ENCODE data around the gene EEF1AKMT1.
A peak's percentile ranks its signal among the peaks of the same experiment; 100 is the strongest.

The EEF1AKMT1 gene

GRCh38 chr13:20708216-20708615, 65.5 kb downstream of the EEF1AKMT1 start:
- Histone ChIP-seq H3K4me1 (ENCODE audit: control insufficient read depth in 1 of 2, insufficient read depth in 2 of 2, low read length in 2 of 2) (peaks cover 0 to 7% of the 10 kb centered on the region in 2 experiments), H3K4me2 (ENCODE audit: low read length) (no peak overlapping the region), H3K23ac (ENCODE audit: low read length) (no peak overlapping the region), H3K4me3 (ENCODE audit: low read depth, low read length) (no peak overlapping the region), H3K79me1 (ENCODE audit: low read length) (peaks cover 2% of the 10 kb centered on the region), H2AFZ (ENCODE audit: insufficient read depth, low read length, poor library complexity) (no peak overlapping the region), H3K9ac (ENCODE audit: low read length) (no peak overlapping the region), H3K27me3 (ENCODE audit: insufficient read depth, low read length) (no peaks in the 10 kb centered on the region), H2AK5ac (ENCODE audit: low read length) (no peak overlapping the region), H4K8ac (ENCODE audit: low read depth, low read length) (no peak overlapping the region), H3K9me3 (ENCODE audit: insufficient read depth, low read depth, low read length) (no peaks in the 10 kb centered on the region), H2BK120ac (ENCODE audit: insufficient read depth, low read length, poor library complexity) (no peak overlapping the region), H3K79me2 (ENCODE audit: control insufficient read depth, insufficient read depth, low read length, poor library complexity) (peaks cover 2% of the 10 kb centered on the region), H3K36me3 (ENCODE audit: control insufficient read depth in 1 of 2, insufficient read depth in 2 of 2, low read length in 2 of 2) (no peaks in the 10 kb centered on the region), H2BK12ac (ENCODE audit: low read length) (no peak overlapping the region), H3K18ac (ENCODE audit: low read length) (no peak overlapping the region), H3K14ac (ENCODE audit: low read length) (no peak overlapping the region), H4K12ac (ENCODE audit: low read depth, low read length) (no peak overlapping the region), H4K91ac (ENCODE audit: low read depth, low read length) (no peak overlapping the region), H3K4ac (ENCODE audit: low read depth, low read length) (no peak overlapping the region), H3K27ac (ENCODE audit: low read depth, low read length) (no peak overlapping the region), H2BK5ac (ENCODE audit: low read depth, low read length, poor library complexity) (no peak overlapping the region)
- DNase-seq, result no peak
- no CpG with 5 or more reads among the region's 2 CpGs for WGBS (ENCODE audit: extremely low coverage, insufficient coverage, insufficient read length)

DNA sequence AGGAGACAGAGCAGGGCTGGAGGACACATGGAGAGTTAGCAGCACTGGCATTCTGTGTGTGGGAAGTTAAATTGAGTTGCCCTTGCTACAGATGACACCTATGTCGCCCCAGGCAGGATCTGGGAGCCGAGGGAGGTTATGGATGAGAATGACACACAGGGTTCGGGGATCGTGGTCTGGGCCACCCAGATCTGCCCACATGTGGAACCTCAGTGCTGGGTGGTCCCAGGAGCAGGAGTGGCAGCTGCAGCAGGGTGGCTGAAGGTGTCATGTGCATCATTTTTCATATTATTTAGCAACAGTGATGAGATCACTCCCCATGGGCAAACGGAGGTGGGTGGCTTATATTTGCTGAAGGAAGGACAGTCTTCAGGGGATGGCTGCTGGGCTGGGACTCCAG, 67.1 kb downstream of the EEF1AKMT1 start:
- H3K14ac ChIP-seq (ENCODE audit: low read length), result no peak overlapping the region
- no CpG with 5 or more reads among the region's 5 CpGs for WGBS (ENCODE audit: extremely low coverage, insufficient coverage, insufficient read length)

GRCh38 chr13:20704459-20705069, 69.2 kb downstream of the EEF1AKMT1 start:
- Histone ChIP-seq H3K79me1 (ENCODE audit: low read length) (peaks cover 5% of the 10 kb centered on the region), H3K4me3 (ENCODE audit: low read depth, low read length) (peak overlapping the region; percentile 5), H2AK5ac (ENCODE audit: low read length) (no peak overlapping the region), H4K8ac (ENCODE audit: low read depth, low read length) (no peak overlapping the region), H3K4me1 (ENCODE audit: control insufficient read depth in 1 of 2, insufficient read depth in 2 of 2, low read length in 2 of 2) (peaks cover 0 to 2% of the 10 kb centered on the region in 2 experiments), H3K14ac (ENCODE audit: low read length) (no peak overlapping the region), H3K79me2 (ENCODE audit: control insufficient read depth, insufficient read depth, low read length, poor library complexity) (peaks cover 3% of the 10 kb centered on the region), H3K4ac (ENCODE audit: low read depth, low read length) (no peak overlapping the region), H3K9ac (ENCODE audit: low read length) (no peak overlapping the region), H3K4me2 (ENCODE audit: low read length) (peak overlapping the region; percentile 4), H3K9me3 (ENCODE audit: insufficient read depth, low read depth, low read length) (no peaks in the 10 kb centered on the region), H3K23ac (ENCODE audit: low read length) (no peak overlapping the region), H2BK5ac (ENCODE audit: low read depth, low read length, poor library complexity) (no peak overlapping the region), H2BK12ac (ENCODE audit: low read length) (no peak overlapping the region), H3K27me3 (ENCODE audit: insufficient read depth, low read length) (no peaks in the 10 kb centered on the region), H4K12ac (ENCODE audit: low read depth, low read length) (no peak overlapping the region), H4K91ac (ENCODE audit: low read depth, low read length) (no peak overlapping the region), H3K36me3 (ENCODE audit: control insufficient read depth in 1 of 2, insufficient read depth in 2 of 2, low read length in 2 of 2) (no peaks in the 10 kb centered on the region), H2BK120ac (ENCODE audit: insufficient read depth, low read length, poor library complexity) (no peak overlapping the region), H2AFZ (ENCODE audit: insufficient read depth, low read length, poor library complexity) (no peak overlapping the region), H3K27ac (ENCODE audit: low read depth, low read length) (no peak overlapping the region), H3K18ac (ENCODE audit: low read length) (no peak overlapping the region)
- WGBS (ENCODE audit: extremely low coverage, insufficient coverage, insufficient read length), result no CpG with 5 or more reads among the region's 20 CpGs
- no peak for DNase-seq

More for the DNA sequence above, 67.1 kb downstream of the EEF1AKMT1 start:
- no peak overlapping the region for H3K4me3 ChIP-seq (ENCODE audit: low read depth, low read length)
- no peak overlapping the region for H3K4me2 ChIP-seq (ENCODE audit: low read length)
- DNase-seq, result no peak
- H2AFZ ChIP-seq (ENCODE audit: insufficient read depth, low read length, poor library complexity), result no peak overlapping the region
- no peak overlapping the region for H4K8ac ChIP-seq (ENCODE audit: low read depth, low read length)
- H3K18ac ChIP-seq (ENCODE audit: low read length), result no peak overlapping the region
- H2BK12ac ChIP-seq (ENCODE audit: low read length), result no peak overlapping the region
- H3K79me2 ChIP-seq (ENCODE audit: control insufficient read depth, insufficient read depth, low read length, poor library complexity), result peaks cover 3% of the 10 kb centered on the region
- H4K91ac ChIP-seq (ENCODE audit: low read depth, low read length), result no peak overlapping the region
- H2AK5ac ChIP-seq (ENCODE audit: low read length), result no peak overlapping the region
- peaks cover 2 to 7% of the 10 kb centered on the region in 2 experiments for H3K4me1 ChIP-seq (ENCODE audit: control insufficient read depth in 1 of 2, insufficient read depth in 2 of 2, low read length in 2 of 2)
- no peaks in the 10 kb centered on the region for H3K9me3 ChIP-seq (ENCODE audit: insufficient read depth, low read depth, low read length)
- no peak overlapping the region for H3K27ac ChIP-seq (ENCODE audit: low read depth, low read length)
- no peak overlapping the region for H3K9ac ChIP-seq (ENCODE audit: low read length)
- H3K23ac ChIP-seq (ENCODE audit: low read length), result no peak overlapping the region
- H3K27me3 ChIP-seq (ENCODE audit: insufficient read depth, low read length), result no peaks in the 10 kb centered on the region
- H4K12ac ChIP-seq (ENCODE audit: low read depth, low read length), result no peak overlapping the region
- H3K79me1 ChIP-seq (ENCODE audit: low read length), result peaks cover 5% of the 10 kb centered on the region
- H2BK5ac ChIP-seq (ENCODE audit: low read depth, low read length, poor library complexity), result no peak overlapping the region
- H2BK120ac ChIP-seq (ENCODE audit: insufficient read depth, low read length, poor library complexity), result no peak overlapping the region
- no peak overlapping the region for H3K4ac ChIP-seq (ENCODE audit: low read depth, low read length)
- H3K36me3 ChIP-seq (ENCODE audit: control insufficient read depth in 1 of 2, insufficient read depth in 2 of 2, low read length in 2 of 2), result no peaks in the 10 kb centered on the region

DNA sequence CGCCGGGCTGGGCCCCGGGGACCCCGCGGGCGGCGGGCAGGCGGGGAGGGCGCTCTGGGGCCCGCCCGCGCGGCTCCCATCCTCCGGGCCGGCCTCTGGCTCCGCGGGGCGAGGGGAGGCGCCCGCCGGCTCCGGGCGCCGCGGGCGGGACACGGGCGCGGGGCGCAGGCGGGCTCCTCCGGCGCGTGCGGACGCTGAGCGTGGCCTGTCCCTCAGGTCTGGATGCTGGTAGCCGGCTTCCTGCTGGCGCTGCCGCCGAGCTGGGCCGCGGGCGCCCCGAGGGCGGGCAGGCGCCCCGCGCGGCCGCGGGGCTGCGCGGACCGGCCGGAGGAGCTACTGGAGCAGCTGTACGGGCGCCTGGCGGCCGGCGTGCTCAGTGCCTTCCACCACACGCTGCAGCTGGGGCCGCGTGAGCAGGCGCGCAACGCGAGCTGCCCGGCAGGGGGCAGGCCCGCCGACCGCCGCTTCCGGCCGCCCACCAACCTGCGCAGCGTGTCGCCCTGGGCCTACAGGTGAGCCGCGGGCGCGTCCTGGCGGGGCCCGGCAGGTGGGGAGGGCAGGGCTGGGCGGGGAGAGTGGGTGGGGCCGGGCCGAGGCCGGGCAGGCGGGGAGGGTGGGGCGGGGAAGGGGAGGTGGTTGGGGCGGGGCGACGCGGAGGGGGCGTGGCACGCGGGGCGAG, 69.8 kb downstream of the EEF1AKMT1 start:
- Histone ChIP-seq H2AFZ (ENCODE audit: insufficient read depth, low read length, poor library complexity) (peak overlapping the region; percentile 57), H3K14ac (ENCODE audit: low read length) (peak overlapping the region; percentile 69), H3K27ac (ENCODE audit: low read depth, low read length) (no peak overlapping the region), H2BK120ac (ENCODE audit: insufficient read depth, low read length, poor library complexity) (no peak overlapping the region), H3K18ac (ENCODE audit: low read length) (no peak overlapping the region), H3K79me2 (ENCODE audit: control insufficient read depth, insufficient read depth, low read length, poor library complexity) (peaks cover 3% of the 10 kb centered on the region), H3K36me3 (ENCODE audit: control insufficient read depth in 1 of 2, insufficient read depth in 2 of 2, low read length in 2 of 2) (no peaks in the 10 kb centered on the region), H4K91ac (ENCODE audit: low read depth, low read length) (peak overlapping the region; percentile 57), H3K9me3 (ENCODE audit: insufficient read depth, low read depth, low read length) (no peaks in the 10 kb centered on the region), H2BK12ac (ENCODE audit: low read length) (no peak overlapping the region), H3K4me3 (ENCODE audit: low read depth, low read length) (peak overlapping the region; percentile 84), H3K23ac (ENCODE audit: low read length) (no peak overlapping the region), H3K79me1 (ENCODE audit: low read length) (peaks cover 5% of the 10 kb centered on the region), H4K12ac (ENCODE audit: low read depth, low read length) (peak overlapping the region; percentile 20), H2BK5ac (ENCODE audit: low read depth, low read length, poor library complexity) (no peak overlapping the region), H3K27me3 (ENCODE audit: insufficient read depth, low read length) (no peaks in the 10 kb centered on the region), H3K4me1 (ENCODE audit: control insufficient read depth in 1 of 2, insufficient read depth in 2 of 2, low read length in 2 of 2) (peaks cover 0 to 2% of the 10 kb centered on the region in 2 experiments), H3K4ac (ENCODE audit: low read depth, low read length) (no peak overlapping the region), H3K4me2 (ENCODE audit: low read length) (peak overlapping the region; percentile 100), H2AK5ac (ENCODE audit: low read length) (no peak overlapping the region), H4K8ac (ENCODE audit: low read depth, low read length) (no peak overlapping the region), H3K9ac (ENCODE audit: low read length) (peak overlapping the region; percentile 78)
- DNase-seq, result peak; percentile 95
- WGBS (ENCODE audit: extremely low coverage, insufficient coverage, insufficient read length), result no CpG with 5 or more reads among the region's 98 CpGs

Measured in trophoblast cell (in vitro differentiated cells and primary cell).